ENCODE data around the gene ZNF469. TPM values are rescaled to one million over a fixed set of nuclear protein-coding genes. Genes with fewer than 3 reads are reported as not detected.

The ZNF469 gene
- total RNA-seq, 1 donor from 2014 or later: 4.2 TPM

DNA sequence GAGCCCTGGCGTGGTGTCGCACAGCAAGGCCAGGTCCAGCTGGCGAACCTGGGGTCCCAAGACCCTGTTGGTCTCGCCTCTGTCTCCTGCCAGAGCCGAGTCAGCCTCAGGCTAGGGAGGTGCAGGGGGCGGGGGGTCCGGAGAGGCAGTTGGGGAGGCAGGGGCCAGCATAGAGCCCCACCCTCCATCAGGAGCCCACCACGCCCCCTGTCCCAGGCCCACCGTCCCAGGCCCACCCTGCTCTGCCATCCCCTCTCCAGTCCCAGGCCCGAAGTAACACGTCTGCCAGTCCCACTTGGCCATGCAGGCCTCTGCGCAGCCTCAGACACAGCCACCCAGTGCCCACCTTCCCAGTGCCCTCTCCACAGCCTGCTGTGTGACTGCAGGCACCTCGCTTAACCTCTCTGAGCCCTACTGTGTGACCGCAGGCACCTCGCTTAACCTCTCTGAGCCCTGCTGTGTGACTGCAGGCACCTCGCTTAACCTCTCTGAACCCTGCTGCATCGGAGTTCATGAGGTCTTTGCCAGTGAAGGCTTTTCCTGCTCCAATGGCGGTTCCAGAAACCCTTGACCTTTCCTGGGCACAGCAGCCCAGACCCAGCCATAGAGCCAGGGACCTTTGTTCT lies 29.3 kb downstream of the ZNF469 start:
- no peaks in the 10 kb centered on the region for H3K9me3 Mint-ChIP-seq
- H3K36me3 Mint-ChIP-seq (ENCODE audit: low read depth): no peaks in the 10 kb centered on the region
- peaks cover 4% of the 10 kb centered on the region for H3K4me1 Mint-ChIP-seq
- H3K4me3 Mint-ChIP-seq: no peak overlapping the region
- ChIA-PET POLR2A (no interaction called here), CTCF (no interaction called here)
- ATAC-seq (ENCODE audit: low read depth) (no peak), DNase-seq (no peak)
- no peaks in the 10 kb centered on the region for H3K27me3 Mint-ChIP-seq
- H3K27ac Mint-ChIP-seq: peak overlapping the region; percentile 46
- TF ChIP-seq, protein P1, sequence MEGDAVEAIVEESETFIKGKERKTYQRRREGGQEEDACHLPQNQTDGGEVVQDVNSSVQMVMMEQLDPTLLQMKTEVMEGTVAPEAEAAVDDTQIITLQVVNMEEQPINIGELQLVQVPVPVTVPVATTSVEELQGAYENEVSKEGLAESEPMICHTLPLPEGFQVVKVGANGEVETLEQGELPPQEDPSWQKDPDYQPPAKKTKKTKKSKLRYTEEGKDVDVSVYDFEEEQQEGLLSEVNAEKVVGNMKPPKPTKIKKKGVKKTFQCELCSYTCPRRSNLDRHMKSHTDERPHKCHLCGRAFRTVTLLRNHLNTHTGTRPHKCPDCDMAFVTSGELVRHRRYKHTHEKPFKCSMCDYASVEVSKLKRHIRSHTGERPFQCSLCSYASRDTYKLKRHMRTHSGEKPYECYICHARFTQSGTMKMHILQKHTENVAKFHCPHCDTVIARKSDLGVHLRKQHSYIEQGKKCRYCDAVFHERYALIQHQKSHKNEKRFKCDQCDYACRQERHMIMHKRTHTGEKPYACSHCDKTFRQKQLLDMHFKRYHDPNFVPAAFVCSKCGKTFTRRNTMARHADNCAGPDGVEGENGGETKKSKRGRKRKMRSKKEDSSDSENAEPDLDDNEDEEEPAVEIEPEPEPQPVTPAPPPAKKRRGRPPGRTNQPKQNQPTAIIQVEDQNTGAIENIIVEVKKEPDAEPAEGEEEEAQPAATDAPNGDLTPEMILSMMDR (IDR thresholded peaks at IDR 0.05): no peak
- intact Hi-C loops (cut with micrococcal nuclease): no loop called here

DNA sequence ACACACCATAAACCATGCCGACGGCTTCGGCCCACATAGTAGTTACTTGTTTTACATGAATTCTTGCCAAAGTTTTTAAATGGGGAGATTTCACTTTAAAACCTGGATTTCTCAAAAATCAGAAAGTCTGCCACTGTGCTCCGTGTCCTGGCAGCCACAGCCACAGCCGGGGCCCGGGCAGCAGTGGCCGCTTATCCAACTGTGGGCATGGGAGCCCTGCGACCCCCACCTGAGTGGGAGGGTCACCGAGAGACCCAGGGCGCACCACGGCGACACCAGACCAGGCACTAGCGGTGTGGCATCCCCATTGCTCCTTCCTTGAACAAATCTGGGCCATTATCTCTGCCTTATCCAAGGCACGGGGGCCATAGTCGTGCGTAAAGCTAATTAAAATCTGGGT lies 30.0 kb downstream of the ZNF469 start:
- Mint-ChIP-seq H3K4me1 (peaks cover 3% of the 10 kb centered on the region), H3K9me3 (no peaks in the 10 kb centered on the region), H3K4me3 (no peak overlapping the region), H3K36me3 (ENCODE audit: low read depth) (no peaks in the 10 kb centered on the region), H3K27ac (no peak overlapping the region), H3K27me3 (no peaks in the 10 kb centered on the region)
- ATAC-seq (ENCODE audit: low read depth) (no peak), DNase-seq (no peak)
- TF ChIP-seq, protein P1 (IDR thresholded peaks at IDR 0.05): no peak
- intact Hi-C loops (cut with micrococcal nuclease): no loop called here
- POLR2A ChIA-PET: no interaction called here
- CTCF ChIA-PET: no interaction called here

DNA sequence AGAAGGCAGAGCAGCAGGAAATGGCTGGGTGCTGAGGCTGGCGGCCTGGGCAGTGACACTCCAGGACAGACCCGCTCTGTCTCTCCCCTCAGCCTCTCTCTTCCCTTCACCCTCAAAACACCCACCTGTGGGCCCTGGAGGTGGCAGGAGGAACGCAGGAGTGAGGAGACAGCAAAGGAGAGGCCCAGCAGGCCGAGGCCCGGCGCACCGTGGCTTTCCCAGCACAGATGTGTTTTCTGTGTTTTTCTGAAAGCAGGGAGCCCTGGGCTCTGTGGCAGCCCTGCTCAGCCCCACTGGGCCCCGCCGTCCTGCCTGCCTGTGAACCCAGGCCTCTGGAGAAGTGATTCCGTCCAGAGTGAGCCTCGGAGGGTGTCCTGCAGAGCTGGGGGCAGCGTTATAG lies 30.5 kb downstream of the ZNF469 start:
- H3K36me3 Mint-ChIP-seq (ENCODE audit: low read depth): no peaks in the 10 kb centered on the region
- intact Hi-C loops (cut with micrococcal nuclease): no loop called here
- POLR2A ChIA-PET: interaction anchor here (0.6 kb wide), 1 partner anchor 1444 kb away, joined by 3 read pairs; no protein-coding TSS in a partner anchor
- CTCF ChIA-PET: no interaction called here
- H3K4me1 Mint-ChIP-seq: no peaks in the 10 kb centered on the region
- no peak for DNase-seq
- no peak overlapping the region for H3K4me3 Mint-ChIP-seq
- H3K27ac Mint-ChIP-seq: no peak overlapping the region
- TF ChIP-seq, protein P1 (IDR thresholded peaks at IDR 0.05): no peak
- no peaks in the 10 kb centered on the region for H3K9me3 Mint-ChIP-seq
- no peaks in the 10 kb centered on the region for H3K27me3 Mint-ChIP-seq
- ATAC-seq (ENCODE audit: low read depth): no peak

DNA sequence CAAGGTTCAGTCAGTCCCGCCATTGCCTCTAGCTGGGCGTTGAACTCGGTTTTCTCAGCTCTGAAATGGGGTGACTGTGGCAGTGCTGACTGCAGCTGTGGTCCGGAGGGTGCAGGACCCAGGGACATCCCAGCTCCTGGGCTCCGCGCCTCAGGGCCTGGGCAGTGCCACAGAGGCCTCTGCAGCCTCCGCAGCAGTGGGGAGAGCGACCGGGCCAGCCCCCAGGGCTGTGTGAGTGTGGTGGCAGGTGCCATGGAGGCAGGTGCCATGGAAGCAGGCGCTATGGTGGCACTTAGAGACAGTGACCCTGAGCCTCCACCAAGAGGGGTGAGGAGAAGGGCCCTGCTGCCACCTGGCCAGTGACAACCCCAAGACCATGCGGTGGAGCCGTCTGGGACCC lies 30.9 kb downstream of the ZNF469 start:
- H3K9me3 Mint-ChIP-seq: no peaks in the 10 kb centered on the region
- no peaks in the 10 kb centered on the region for H3K36me3 Mint-ChIP-seq (ENCODE audit: low read depth)
- CTCF ChIA-PET: no interaction called here
- H3K27me3 Mint-ChIP-seq: no peaks in the 10 kb centered on the region
- ATAC-seq (ENCODE audit: low read depth) (no peak), DNase-seq (no peak)
- no peak overlapping the region for H3K4me3 Mint-ChIP-seq
- H3K27ac Mint-ChIP-seq: no peak overlapping the region
- intact Hi-C loops (cut with micrococcal nuclease): no loop called here
- H3K4me1 Mint-ChIP-seq: no peaks in the 10 kb centered on the region
- TF ChIP-seq, protein P1 (IDR thresholded peaks at IDR 0.05): no peak
- POLR2A ChIA-PET: interaction anchor here (0.6 kb wide), 1 partner anchor 1444 kb away, joined by 3 read pairs; no protein-coding TSS in a partner anchor

DNA sequence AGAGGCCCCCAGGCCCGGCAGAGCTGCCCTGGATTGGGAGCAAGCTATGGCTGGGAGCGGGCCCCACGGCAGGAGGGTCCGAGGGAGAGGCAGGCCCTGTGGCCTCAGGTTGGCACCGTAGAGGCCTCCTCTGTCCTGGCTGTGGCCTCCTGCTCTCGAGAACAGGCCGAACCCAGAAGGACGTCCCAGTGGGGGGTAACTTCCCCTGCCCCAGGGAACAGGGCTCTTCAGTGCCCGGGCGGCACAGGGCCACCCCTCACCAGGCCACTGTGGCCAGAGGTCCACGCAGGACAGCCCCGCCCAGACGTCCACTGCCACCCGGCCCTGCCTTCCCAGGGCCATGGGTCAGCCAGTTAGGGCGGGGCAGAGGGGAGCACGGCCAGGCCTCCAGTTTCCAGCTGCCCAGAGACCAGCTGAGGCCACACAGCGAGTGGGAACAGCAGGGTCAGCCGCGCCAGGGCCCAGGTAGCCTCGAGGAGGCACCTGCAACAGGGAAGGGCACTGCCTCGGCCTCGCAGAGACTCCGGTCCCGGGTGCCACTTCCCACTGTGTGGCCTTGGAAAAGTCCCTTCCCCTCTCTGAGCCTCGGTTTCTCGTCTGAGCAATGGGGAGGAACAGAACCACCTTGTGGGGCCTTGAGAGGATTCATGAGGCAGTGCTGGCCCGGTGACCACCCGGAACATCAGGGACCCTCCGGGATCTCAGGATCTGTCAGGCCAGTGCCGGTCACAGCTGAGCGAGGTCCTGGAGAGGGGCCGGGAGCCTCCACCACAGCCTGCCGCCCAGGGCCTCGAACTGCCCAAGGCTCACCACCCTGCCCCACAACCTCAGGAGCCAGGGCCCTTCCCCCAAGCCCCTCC lies 32.0 kb downstream of the ZNF469 start:
- H3K9me3 Mint-ChIP-seq: no peaks in the 10 kb centered on the region
- intact Hi-C loops (cut with micrococcal nuclease): no loop called here
- CTCF ChIA-PET: no interaction called here
- no peaks in the 10 kb centered on the region for H3K36me3 Mint-ChIP-seq (ENCODE audit: low read depth)
- ATAC-seq (ENCODE audit: low read depth) (no peak), DNase-seq (no peak)
- TF ChIP-seq, protein P1 (IDR thresholded peaks at IDR 0.05): no peak
- POLR2A ChIA-PET: no interaction called here
- H3K27ac Mint-ChIP-seq: no peak overlapping the region
- H3K4me1 Mint-ChIP-seq: no peaks in the 10 kb centered on the region
- H3K4me3 Mint-ChIP-seq: no peak overlapping the region
- H3K27me3 Mint-ChIP-seq: no peaks in the 10 kb centered on the region

Data from activated B cell treated with CpG ODN at 0.5 μM for 24 hours (primary cell).